WI38 (cell line): ENCODE results near the gene RGS7.
"Not testable (repeated sequence)": the region's sequence is repeated elsewhere in the genome, so short reads cannot be mapped to it uniquely, and the experiment has no call there.

Source experiments
- H3K4me3 ChIP-seq: 2 replicates; pipeline ENCODE4 v1.5.1; 2011; ENCODE audit warnings: low read depth, mild to moderate bottlenecking, control low read depth, low read length
- TF ChIP-seq, protein P1 (sequence below): IDR thresholded peaks from 2 replicates; pipeline ENCODE4 v1.5.1; 2012; ENCODE audit warnings: low read depth, mild to moderate bottlenecking, control low read depth, low read length

The RGS7 gene

DNA sequence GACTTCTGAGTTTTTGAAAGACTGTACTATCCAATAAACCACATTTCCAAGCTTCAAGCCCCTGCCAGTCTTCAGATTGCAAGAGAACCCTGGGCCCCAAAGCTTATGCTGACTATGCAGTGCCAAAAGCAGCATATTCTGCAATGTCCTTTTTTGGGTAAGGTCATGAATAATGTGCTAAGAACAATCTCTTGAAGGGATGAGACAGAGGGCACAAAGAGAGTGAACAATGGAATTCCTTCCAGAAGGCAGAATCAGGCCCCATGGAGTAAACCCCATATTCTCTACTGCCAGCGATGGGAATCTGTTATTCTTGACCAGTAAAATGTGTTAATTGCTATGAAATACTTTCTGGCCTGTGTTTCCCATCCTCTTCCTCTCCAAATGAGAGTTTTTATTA is 190.4 kb downstream of the RGS7 start:
- TF ChIP-seq, protein P1, sequence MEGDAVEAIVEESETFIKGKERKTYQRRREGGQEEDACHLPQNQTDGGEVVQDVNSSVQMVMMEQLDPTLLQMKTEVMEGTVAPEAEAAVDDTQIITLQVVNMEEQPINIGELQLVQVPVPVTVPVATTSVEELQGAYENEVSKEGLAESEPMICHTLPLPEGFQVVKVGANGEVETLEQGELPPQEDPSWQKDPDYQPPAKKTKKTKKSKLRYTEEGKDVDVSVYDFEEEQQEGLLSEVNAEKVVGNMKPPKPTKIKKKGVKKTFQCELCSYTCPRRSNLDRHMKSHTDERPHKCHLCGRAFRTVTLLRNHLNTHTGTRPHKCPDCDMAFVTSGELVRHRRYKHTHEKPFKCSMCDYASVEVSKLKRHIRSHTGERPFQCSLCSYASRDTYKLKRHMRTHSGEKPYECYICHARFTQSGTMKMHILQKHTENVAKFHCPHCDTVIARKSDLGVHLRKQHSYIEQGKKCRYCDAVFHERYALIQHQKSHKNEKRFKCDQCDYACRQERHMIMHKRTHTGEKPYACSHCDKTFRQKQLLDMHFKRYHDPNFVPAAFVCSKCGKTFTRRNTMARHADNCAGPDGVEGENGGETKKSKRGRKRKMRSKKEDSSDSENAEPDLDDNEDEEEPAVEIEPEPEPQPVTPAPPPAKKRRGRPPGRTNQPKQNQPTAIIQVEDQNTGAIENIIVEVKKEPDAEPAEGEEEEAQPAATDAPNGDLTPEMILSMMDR, result no peak
- H3K4me3 ChIP-seq, result no peak overlapping the region

DNA sequence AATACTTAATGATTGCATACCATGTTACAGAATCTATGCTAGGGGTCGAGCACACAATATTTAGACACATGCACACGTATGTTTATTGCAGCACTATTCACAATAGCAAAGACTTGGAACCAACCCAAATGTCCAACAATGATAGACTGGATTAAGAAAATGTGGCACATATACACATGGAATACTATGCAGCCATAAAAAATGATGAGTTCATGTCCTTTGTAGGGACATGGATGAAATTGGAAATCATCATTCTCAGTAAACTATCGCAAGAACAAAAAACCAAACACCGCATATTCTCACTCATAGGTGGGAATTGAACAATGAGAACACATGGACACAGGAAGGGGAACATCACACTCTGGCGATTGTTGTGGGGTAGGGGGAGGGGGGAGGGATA is 191.7 kb downstream of the RGS7 start:
- not testable (repeated sequence) for H3K4me3 ChIP-seq

DNA sequence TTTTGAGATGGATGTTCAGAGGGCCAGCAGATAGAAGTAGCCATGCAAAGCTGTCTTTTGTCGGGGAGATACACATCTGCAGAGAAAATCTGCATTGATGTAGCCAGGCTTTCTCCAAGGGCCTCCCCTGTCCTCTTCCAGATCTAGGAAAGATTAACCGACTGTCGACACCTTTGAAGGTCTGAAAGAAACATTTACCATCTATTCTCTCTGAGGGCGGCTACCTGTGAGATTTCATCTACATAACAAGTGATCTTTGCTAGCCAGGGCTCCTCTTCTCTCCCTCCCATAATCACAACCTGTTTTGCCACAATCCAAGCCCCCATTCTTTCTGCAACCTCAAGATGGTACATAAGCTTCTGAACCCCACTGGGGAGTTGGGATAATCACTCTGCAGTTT is 193.6 kb downstream of the RGS7 start:
- no peak overlapping the region for H3K4me3 ChIP-seq
- TF ChIP-seq, protein P1, result no peak

DNA sequence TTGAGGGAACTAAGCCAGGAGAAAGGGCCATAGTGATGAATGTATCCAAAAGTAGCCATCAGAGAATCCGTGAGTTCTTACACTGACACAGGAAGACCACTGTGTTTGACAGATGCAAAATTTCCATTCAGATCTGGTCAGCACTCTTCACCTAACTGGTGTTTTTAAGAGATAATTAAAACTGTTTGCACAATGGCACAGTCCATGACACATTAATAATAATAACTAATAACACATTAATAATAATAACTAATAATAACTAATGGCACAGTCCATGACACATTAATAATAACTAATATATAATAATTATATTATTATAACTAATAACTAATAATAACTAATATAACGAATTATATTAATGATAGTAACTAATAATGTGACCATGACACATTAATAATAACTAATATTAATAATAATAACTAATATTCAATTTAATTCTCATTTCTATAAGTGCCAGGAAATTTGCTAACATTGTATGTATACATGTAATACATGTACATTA is 195.8 kb downstream of the RGS7 start:
- H3K4me3 ChIP-seq, result no peak overlapping the region
- TF ChIP-seq, protein P1, result no peak

DNA sequence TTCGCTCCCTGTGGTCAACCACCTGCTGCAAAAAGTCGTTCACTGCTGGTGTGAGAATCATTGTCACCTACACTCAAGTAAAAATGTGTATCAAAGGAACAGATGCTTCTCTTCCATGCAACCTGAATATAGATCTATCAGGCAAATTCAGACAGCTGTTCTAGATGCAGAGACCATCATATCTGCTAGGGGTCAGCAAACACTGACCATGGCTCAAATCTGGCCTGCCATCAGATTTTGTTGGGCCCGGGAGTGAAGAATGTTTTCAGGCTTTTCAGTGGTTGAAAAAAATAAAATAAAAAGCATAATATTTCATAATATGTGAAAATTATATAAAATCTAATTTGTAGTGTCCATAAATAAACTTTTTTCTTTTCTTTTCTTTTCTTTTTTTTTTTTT is 199.6 kb downstream of the RGS7 start:
- TF ChIP-seq, protein P1, result no peak
- no peak overlapping the region for H3K4me3 ChIP-seq

DNA sequence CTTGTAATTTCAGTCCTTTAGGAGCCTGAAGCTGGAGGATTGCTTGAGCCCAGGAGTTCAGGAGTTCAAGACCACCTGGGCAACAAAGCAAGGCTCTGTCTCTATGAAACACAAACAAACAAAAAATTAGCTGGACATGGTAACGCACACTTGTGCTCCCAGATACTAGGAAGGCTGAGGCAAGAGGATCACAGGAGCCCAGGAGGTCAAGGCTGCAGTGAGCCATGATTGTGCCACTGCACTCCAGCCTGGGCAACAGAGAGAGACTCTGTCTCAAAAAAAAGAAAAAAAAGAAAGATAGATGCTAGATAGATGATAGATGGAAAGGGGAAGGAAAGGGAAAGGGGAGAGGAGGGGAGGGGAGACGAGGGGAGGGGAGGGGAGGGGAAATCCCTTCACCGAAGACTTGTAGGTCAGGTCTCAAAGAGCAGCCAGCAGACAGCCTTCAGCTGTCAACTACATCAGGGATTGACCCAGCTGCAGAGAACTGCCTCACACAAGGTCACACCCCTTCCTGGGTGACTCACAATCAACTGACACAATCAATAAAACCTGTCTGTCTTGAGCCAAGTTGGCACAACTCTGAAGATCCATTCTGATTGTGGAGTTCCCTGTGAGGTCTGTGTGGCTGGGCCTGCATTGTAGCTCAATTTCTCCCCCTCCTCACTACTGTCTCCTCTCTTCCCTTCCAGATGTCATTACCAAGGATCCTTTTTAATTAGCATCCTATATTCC is 200.6 kb downstream of the RGS7 start:
- no peak overlapping the region for H3K4me3 ChIP-seq
- TF ChIP-seq, protein P1, result no peak

DNA sequence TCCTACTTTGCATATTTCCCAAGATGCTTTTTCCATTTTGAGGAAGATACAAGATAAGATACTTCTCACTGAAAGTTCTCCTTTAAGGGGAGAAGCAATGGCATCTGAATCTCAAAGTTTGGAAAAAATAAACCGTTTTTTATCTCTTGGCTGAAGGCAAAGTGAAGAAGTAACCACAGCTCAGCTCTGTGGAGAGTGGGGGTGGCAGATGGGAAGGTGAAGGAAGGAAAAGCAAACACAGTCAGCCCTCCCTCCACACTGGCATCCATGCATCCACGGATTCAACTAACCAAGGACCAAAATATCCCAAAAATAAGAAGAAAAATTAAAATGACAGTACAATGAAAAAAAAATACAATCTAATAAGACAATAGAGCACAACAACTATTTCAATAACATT is 211.1 kb downstream of the RGS7 start:
- TF ChIP-seq, protein P1, result no peak
- no peak overlapping the region for H3K4me3 ChIP-seq
